Activated CD8-positive, alpha-beta memory T cell treated with anti-CD3 and anti-CD28 coated beads, Interleukin-2, amount 10 ng/mL, durations not matched to agents 7 days and 5 days (primary cell): Measurements from ENCODE around the gene PRAMEF12. TPM values are rescaled to one million over a fixed set of nuclear protein-coding genes. Genes with fewer than 3 reads are reported as not detected.
"Not testable (repeated sequence)": the region's sequence is repeated elsewhere in the genome, so short reads cannot be mapped to it uniquely, and the experiment has no call there.

ENCODE experiments used
- ATAC-seq: fragments of 150-1000 bp; cut with Tn5 transposase; one replicate; pipeline ENCODE4 v1.10.0; 2021; ENCODE audit warnings: moderate library complexity
- CTCF ChIA-PET: fragments of 350-600 bp; sonication (Branson Sonifier 250); formaldehyde crosslinking; loops from one replicate; lab custom pipeline; 2021; ENCODE audit warnings: antibody characterized with exemption; lab: Charles Lee
- DNase-seq: peaks from one replicate; pipeline ENCODE4 v3.0.0-alpha.2; 2020
- H3K27ac Mint-ChIP-seq: one replicate; pipeline ENCODE4 v1.8.0; 2021; ENCODE audit warnings: mild to moderate bottlenecking, mixed read lengths
- H3K27me3 Mint-ChIP-seq: one replicate; pipeline ENCODE4 v1.8.0; 2021; ENCODE audit warnings: mixed read lengths
- H3K36me3 Mint-ChIP-seq: one replicate; pipeline ENCODE4 v1.8.0; 2021; ENCODE audit warnings: mild to moderate bottlenecking, mixed read lengths
- H3K4me1 Mint-ChIP-seq: one replicate; pipeline ENCODE4 v1.8.0; 2021; ENCODE audit warnings: mixed read lengths
- H3K4me3 Mint-ChIP-seq: one replicate; pipeline ENCODE4 v1.8.0; 2021; ENCODE audit warnings: mild to moderate bottlenecking, moderate library complexity, mixed read lengths
- H3K9me3 Mint-ChIP-seq: one replicate; pipeline ENCODE4 v1.8.0; 2022; ENCODE audit warnings: low read depth, mixed read lengths
- total RNA-seq, 2 experiments: library from RNA; stranded (reverse); gene quantifications; one replicate each; pipeline ENCODE4 v1.2.3, GENCODE V29; 2021

The PRAMEF12 gene
- not detected for total RNA-seq

DNA sequence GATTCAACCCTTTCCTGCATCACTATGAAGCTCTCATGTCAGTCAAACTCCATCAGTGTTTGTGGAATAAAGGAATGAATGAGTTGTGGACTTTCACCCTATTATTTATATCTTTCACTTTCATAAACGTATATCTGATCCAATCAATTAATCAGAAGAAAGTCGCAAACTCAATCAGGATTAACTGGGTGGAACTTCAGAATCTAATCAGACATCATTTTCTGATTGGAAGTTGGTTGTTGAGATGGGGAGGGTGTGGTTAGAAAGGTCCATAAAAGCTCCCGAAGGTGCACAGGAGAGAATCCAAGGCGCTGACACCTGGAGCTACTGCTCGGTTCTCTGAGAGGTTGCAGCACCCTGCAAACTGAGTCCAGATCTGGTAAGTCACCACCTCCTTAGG lies at the start of gene PRAMEF12:
TSS of gene PRAMEF12 (plus strand) at position 301 of the 400 bp plus-strand sequence. CDS start 1,130 bp downstream, outside the sequence.
- peaks cover 9% of the 10 kb centered on the region for H3K27me3 Mint-ChIP-seq
- no peaks in the 10 kb centered on the region for H3K9me3 Mint-ChIP-seq
- H3K36me3 Mint-ChIP-seq, result no peaks in the 10 kb centered on the region
- no peak within 1 kb of the TSS for H3K27ac Mint-ChIP-seq
- no peak within 1 kb of the TSS for H3K4me3 Mint-ChIP-seq
- ATAC-seq (no peak), DNase-seq (no peak)
- H3K4me1 Mint-ChIP-seq, result no peaks in the 10 kb centered on the region
- CTCF ChIA-PET, result no interaction called here

- Mint-ChIP-seq H3K4me3 (no peak overlapping the region), H3K36me3 (no peaks in the 10 kb centered on the region), H3K27ac (no peak overlapping the region), H3K27me3 (peaks cover 52% of the 10 kb centered on the region), H3K9me3 (no peaks in the 10 kb centered on the region), H3K4me1 (no peaks in the 10 kb centered on the region)
- ATAC-seq (no peak), DNase-seq (no peak)
- CTCF ChIA-PET, result no interaction called here
Observed at GRCh38 chr1:12728391-12728790, 45.1 kb upstream of the PRAMEF12 start.

GRCh38 chr1:12730156-12730555 lies 43.4 kb upstream of the PRAMEF12 start:
- Mint-ChIP-seq H3K27me3 (peaks cover 63% of the 10 kb centered on the region), H3K4me1 (no peaks in the 10 kb centered on the region), H3K36me3 (no peaks in the 10 kb centered on the region), H3K9me3 (no peaks in the 10 kb centered on the region), H3K27ac (no peak overlapping the region), H3K4me3 (no peak overlapping the region)
- CTCF ChIA-PET, result no interaction called here
- ATAC-seq (no peak), DNase-seq (no peak)

DNA sequence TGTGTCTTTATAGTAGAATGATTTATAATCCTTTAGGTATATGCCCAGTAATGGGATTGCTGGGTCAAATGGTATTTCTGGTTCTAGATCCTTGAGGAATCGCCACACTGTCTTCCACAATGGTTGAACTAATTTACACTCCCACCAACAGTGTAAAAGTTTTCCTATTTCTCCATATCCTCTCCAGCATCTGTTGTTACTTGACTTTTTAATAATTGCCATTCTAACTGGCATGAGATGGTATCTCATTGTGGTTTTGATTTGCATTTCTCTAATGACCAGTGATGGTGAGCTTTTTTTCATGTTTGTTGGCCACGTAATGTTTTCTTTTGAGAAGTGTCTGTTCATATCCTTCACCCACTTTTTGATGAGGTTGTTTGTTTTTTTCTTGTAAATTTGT lies 42.5 kb upstream of the PRAMEF12 start:
- H3K4me1 Mint-ChIP-seq, CTCF ChIA-PET, DNase-seq, ATAC-seq, H3K9me3 Mint-ChIP-seq, H3K4me3 Mint-ChIP-seq, H3K36me3 Mint-ChIP-seq, H3K27ac Mint-ChIP-seq: not testable (repeated sequence)
- peaks cover 65% of the 10 kb centered on the region for H3K27me3 Mint-ChIP-seq

- no peak for DNase-seq
- no peak overlapping the region for H3K27ac Mint-ChIP-seq
- no peak overlapping the region for H3K4me3 Mint-ChIP-seq
- no peaks in the 10 kb centered on the region for H3K4me1 Mint-ChIP-seq
- H3K9me3 Mint-ChIP-seq, result peaks cover 3% of the 10 kb centered on the region
- CTCF ChIA-PET, result no interaction called here
- H3K27me3 Mint-ChIP-seq, result peaks cover 74% of the 10 kb centered on the region
- no peaks in the 10 kb centered on the region for H3K36me3 Mint-ChIP-seq
- ATAC-seq, result no peak
Observed at GRCh38 chr1:12734651-12735050, 38.9 kb upstream of the PRAMEF12 start.

GRCh38 chr1:12738934-12739333 lies 34.6 kb upstream of the PRAMEF12 start:
- no peaks in the 10 kb centered on the region for H3K36me3 Mint-ChIP-seq
- H3K4me3 Mint-ChIP-seq, result no peak overlapping the region
- peaks cover 3% of the 10 kb centered on the region for H3K9me3 Mint-ChIP-seq
- peaks cover 41% of the 10 kb centered on the region for H3K27me3 Mint-ChIP-seq
- no peak overlapping the region for H3K27ac Mint-ChIP-seq
- H3K4me1 Mint-ChIP-seq, result no peaks in the 10 kb centered on the region
- ATAC-seq (no peak), DNase-seq (no peak)
- CTCF ChIA-PET, result no interaction called here

DNA sequence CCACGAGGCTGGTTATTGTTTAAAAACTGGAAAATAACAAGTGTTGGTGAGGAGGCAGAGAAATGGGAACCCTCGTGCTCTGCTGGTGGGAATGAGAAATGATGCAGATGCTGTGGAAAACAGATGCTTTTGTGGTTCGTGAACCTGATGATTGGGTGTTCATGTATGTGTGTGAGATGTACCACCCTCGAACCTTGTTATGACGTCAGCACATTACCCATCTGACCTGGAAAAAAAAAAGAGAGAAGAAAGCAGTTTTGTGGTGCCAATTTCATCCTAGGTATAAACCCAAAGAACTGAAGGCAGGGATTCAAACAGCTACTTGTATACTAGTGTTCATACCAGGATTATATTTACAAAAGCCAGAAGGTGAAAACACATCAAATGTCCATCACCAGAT lies 33.9 kb upstream of the PRAMEF12 start:
- no peaks in the 10 kb centered on the region for H3K36me3 Mint-ChIP-seq
- peaks cover 3% of the 10 kb centered on the region for H3K9me3 Mint-ChIP-seq
- H3K27me3 Mint-ChIP-seq, result peaks cover 34% of the 10 kb centered on the region
- H3K4me3 Mint-ChIP-seq, result no peak overlapping the region
- H3K4me1 Mint-ChIP-seq, result no peaks in the 10 kb centered on the region
- DNase-seq (no peak), ATAC-seq (no peak)
- CTCF ChIA-PET, result no interaction called here
- H3K27ac Mint-ChIP-seq, result no peak overlapping the region

DNA sequence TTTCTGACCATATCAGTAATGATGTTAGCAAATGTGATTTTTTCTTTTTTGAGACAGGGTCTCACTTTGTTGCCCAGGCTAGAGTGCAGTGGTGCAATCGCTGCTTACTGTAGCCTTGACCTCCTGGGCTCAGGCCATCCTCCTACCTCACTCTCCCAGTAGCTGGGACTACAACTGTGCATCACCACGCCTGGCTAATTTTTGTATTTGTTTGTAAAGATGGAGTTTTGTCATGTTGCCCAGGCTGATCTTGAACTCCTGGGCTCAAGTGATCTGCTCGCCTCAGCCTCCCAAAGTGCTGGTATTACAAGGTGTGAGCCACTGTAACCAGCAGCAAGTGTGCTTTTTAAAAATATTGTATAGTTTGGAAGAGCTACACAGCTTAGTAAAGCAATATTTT lies 31.6 kb upstream of the PRAMEF12 start:
- CTCF ChIA-PET, result no interaction called here
- no peaks in the 10 kb centered on the region for H3K36me3 Mint-ChIP-seq
- H3K4me1 Mint-ChIP-seq, result peaks cover 9% of the 10 kb centered on the region
- no peak overlapping the region for H3K27ac Mint-ChIP-seq
- no peak for DNase-seq
- peaks cover 30% of the 10 kb centered on the region for H3K27me3 Mint-ChIP-seq
- H3K4me3 Mint-ChIP-seq, result no peak overlapping the region
- H3K9me3 Mint-ChIP-seq, result no peaks in the 10 kb centered on the region
- no peak for ATAC-seq

- no peak for ATAC-seq
- Mint-ChIP-seq H3K9me3 (peaks cover 16% of the 10 kb centered on the region), H3K27me3 (peaks cover 26% of the 10 kb centered on the region), H3K27ac (no peak overlapping the region), H3K4me3 (no peak overlapping the region), H3K36me3 (no peaks in the 10 kb centered on the region), H3K4me1 (peaks cover 9% of the 10 kb centered on the region)
- CTCF ChIA-PET, result no interaction called here
- no peak for DNase-seq
Observed at GRCh38 chr1:12745126-12745991, 28.2 kb upstream of the PRAMEF12 start.

GRCh38 chr1:12745992-12746323 lies 27.6 kb upstream of the PRAMEF12 start, which contains the start of gene CFAP107:
Gene CFAP107, plus strand, starts transcription at chr1:12746200. Its CDS starts 231 bp downstream, at chr1:12746431.
- no peak within 1 kb of the TSS for H3K27ac Mint-ChIP-seq
- no peak for ATAC-seq
- H3K9me3 Mint-ChIP-seq, result peaks cover 21% of the 10 kb centered on the region
- CTCF ChIA-PET, result no interaction called here
- H3K4me3 Mint-ChIP-seq, result no peak within 1 kb of the TSS
- DNase-seq, result no peak
- H3K27me3 Mint-ChIP-seq, result peaks cover 29% of the 10 kb centered on the region
- peaks cover 9% of the 10 kb centered on the region for H3K4me1 Mint-ChIP-seq
- no peaks in the 10 kb centered on the region for H3K36me3 Mint-ChIP-seq

DNA sequence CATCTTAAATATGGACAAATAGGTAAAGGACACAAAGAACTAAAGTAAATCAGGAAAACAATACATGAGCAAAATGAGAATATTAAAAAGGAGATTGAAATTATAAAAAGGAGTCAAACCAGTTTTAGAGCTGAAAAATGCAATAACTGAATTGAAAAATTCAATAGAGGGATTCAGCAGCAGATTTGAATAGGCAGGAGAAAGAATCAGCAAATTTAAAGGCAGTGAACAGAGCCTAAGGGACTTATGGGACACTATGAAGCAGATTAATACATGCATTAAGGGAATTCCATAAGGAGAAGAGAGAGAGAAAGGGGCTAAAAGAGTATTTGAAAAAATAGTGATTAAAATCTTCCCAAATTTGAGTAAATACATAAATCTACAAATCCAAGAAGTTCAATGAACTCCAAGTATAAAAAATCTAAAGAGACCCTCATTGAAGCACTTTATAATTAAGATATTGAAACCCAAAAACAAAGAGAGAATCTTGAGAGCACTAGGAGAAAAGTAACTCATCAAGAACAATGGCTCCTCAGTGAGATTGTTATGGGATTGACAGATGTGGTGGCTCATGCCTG lies 24.7 kb upstream of the PRAMEF12 start:
- Mint-ChIP-seq H3K27me3 (peaks cover 34% of the 10 kb centered on the region), H3K27ac (no peak overlapping the region), H3K36me3 (no peaks in the 10 kb centered on the region), H3K9me3 (peaks cover 21% of the 10 kb centered on the region), H3K4me3 (no peak overlapping the region), H3K4me1 (peaks cover 9% of the 10 kb centered on the region)
- CTCF ChIA-PET, result no interaction called here
- ATAC-seq (no peak), DNase-seq (no peak)

GRCh38 chr1:12754738-12755137 lies 18.8 kb upstream of the PRAMEF12 start:
- no peak for ATAC-seq
- no peak for DNase-seq
- CTCF ChIA-PET, result no interaction called here
- Mint-ChIP-seq H3K36me3 (no peaks in the 10 kb centered on the region), H3K27me3 (peaks cover 20% of the 10 kb centered on the region), H3K4me1 (no peaks in the 10 kb centered on the region), H3K27ac (no peak overlapping the region), H3K4me3 (no peak overlapping the region), H3K9me3 (peaks cover 7% of the 10 kb centered on the region)

GRCh38 chr1:12756273-12756672 lies 17.3 kb upstream of the PRAMEF12 start:
- Mint-ChIP-seq H3K27me3 (peaks cover 14% of the 10 kb centered on the region), H3K4me1 (no peaks in the 10 kb centered on the region), H3K9me3 (no peaks in the 10 kb centered on the region), H3K27ac (no peak overlapping the region), H3K36me3 (no peaks in the 10 kb centered on the region), H3K4me3 (no peak overlapping the region)
- CTCF ChIA-PET, result no interaction called here
- DNase-seq (no peak), ATAC-seq (no peak)

DNA sequence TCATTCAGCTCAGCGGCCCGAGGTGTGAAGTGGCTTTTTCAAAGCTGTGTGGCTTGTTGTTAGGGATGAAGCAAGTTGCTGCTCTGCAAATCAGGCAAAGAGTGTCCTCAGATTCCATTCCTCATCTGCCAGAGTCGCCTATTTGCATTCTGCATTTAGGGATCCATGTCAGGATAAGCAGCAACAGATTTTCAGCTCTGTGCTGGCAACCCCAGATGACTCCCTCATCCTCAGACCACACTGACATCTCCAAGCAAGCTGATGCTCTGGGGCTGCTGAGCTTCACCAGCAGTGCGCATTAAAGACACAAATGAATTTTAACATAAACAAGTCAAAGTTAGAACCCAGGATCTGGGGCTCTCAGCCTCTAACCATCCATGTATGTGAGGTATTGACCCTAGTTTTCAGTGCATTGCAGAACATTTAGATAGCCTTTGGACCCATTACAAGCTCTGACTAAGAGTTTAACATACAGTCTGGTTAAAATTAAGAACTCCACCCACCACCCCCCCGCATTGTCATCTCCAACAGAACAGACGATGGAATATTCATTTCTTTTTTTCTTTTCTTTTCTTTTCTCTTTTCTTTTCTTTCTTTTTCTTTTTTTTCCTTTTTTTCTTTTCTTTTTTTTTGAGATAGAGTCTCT lies 16.6 kb upstream of the PRAMEF12 start:
- Mint-ChIP-seq H3K27ac (no peak overlapping the region), H3K27me3 (peaks cover 14% of the 10 kb centered on the region), H3K4me3 (no peak overlapping the region), H3K9me3 (no peaks in the 10 kb centered on the region), H3K4me1 (no peaks in the 10 kb centered on the region), H3K36me3 (no peaks in the 10 kb centered on the region)
- DNase-seq, result no peak
- CTCF ChIA-PET, result no interaction called here
- no peak for ATAC-seq
